WTC11 (cell line): ENCODE measurements around the gene NXPH3. TPM values are rescaled to one million over a fixed set of nuclear protein-coding genes. Genes with fewer than 3 reads are reported as not detected.

Experiments
- ATAC-seq: fragments of 200-7000 bp; cut with Tn5 transposase; 2 replicates; pipeline ENCODE4 v1.10.0; 2021; ENCODE audit warnings: mild to moderate bottlenecking, moderate library complexity
- CTCF ChIA-PET: fragments of 300-600 bp; sonication (Branson Sonifier 250); formaldehyde crosslinking; loops from one replicate; lab custom pipeline; 2021; ENCODE audit warnings: antibody characterized with exemption; lab: Charles Lee
- POLR2A ChIA-PET: fragments of 350-600 bp; sonication (Branson Sonifier 250); formaldehyde crosslinking; loops from one replicate; lab custom pipeline; 2021; ENCODE audit warnings: antibody characterized with exemption; lab: Charles Lee
- DNase-seq: peaks from one replicate; pipeline ENCODE4 v3.0.0; 2021; ENCODE audit warnings: low spot score
- H3K27ac Mint-ChIP-seq: 2 replicates; pipeline ENCODE4 v1.8.0; 2021; ENCODE audit warnings: mixed read lengths
- H3K27me3 Mint-ChIP-seq: 2 replicates; pipeline ENCODE4 v1.8.0; 2021; ENCODE audit warnings: low read depth, mild to moderate bottlenecking, moderate library complexity, mixed read lengths
- H3K36me3 Mint-ChIP-seq: 2 replicates; pipeline ENCODE4 v1.8.0; 2021; ENCODE audit warnings: mixed read lengths
- H3K4me1 Mint-ChIP-seq: 2 replicates; pipeline ENCODE4 v1.8.0; 2022; ENCODE audit warnings: mixed read lengths
- H3K4me3 Mint-ChIP-seq: 2 replicates; pipeline ENCODE4 v1.8.0; 2021; ENCODE audit warnings: mild to moderate bottlenecking, moderate library complexity, mixed read lengths
- H3K9me3 Mint-ChIP-seq: 2 replicates; pipeline ENCODE4 v1.8.0; 2021; ENCODE audit warnings: mixed read lengths
- AFF4 ChIP-seq: sonication (generic); formaldehyde crosslinking; IDR thresholded peaks from 2 replicates; pipeline ENCODE4 v1.8.1; 2023; ENCODE audit warnings: mild to moderate bottlenecking, missing genetic modification reagents, borderline replicate concordance
- ATF2 ChIP-seq: sonication (generic); formaldehyde crosslinking; IDR thresholded peaks from 2 replicates; pipeline ENCODE4 v1.8.1; 2022; ENCODE audit warnings: low read depth, missing genetic modification reagents, borderline replicate concordance
- CREM ChIP-seq: sonication (generic); formaldehyde crosslinking; IDR thresholded peaks from 2 replicates; pipeline ENCODE4 v1.8.1; 2022; ENCODE audit warnings: mild to moderate bottlenecking, missing genetic modification reagents, moderate library complexity
- EMX1 ChIP-seq: fragments of 250-450 bp; sonication (Bioruptor Pico); IDR thresholded peaks from 2 replicates; pipeline ENCODE4 v1.8.0; 2021; ENCODE audit warnings: mild to moderate bottlenecking
- ERG ChIP-seq: fragments of 250-450 bp; sonication (Bioruptor Pico); IDR thresholded peaks from 2 replicates; pipeline ENCODE4 v1.8.0; 2021; ENCODE audit warnings: mild to moderate bottlenecking
- JAZF1 ChIP-seq: fragments of 250-450 bp; sonication (Bioruptor Pico); IDR thresholded peaks from 2 replicates; pipeline ENCODE4 v1.9.0; 2021; ENCODE audit warnings: moderate library complexity, mild to moderate bottlenecking, inconsistent platforms
- JUN ChIP-seq: sonication (generic); formaldehyde crosslinking; IDR thresholded peaks from 2 replicates; pipeline ENCODE4 v1.8.0; 2023; ENCODE audit warnings: mild to moderate bottlenecking, missing genetic modification reagents
- KAT7 ChIP-seq: sonication (generic); formaldehyde crosslinking; IDR thresholded peaks from 2 replicates; pipeline ENCODE4 v1.8.1; 2023; ENCODE audit warnings: missing genetic modification reagents, mild to moderate bottlenecking, borderline replicate concordance
- MLX ChIP-seq: sonication (generic); formaldehyde crosslinking; IDR thresholded peaks from 2 replicates; pipeline ENCODE4 v1.8.1; 2023; ENCODE audit warnings: mild to moderate bottlenecking, missing genetic modification reagents, moderate library complexity
- NFATC4 ChIP-seq: fragments of 250-450 bp; sonication (Bioruptor Pico); IDR thresholded peaks from 2 replicates; pipeline ENCODE4 v1.9.0; 2021; ENCODE audit warnings: mild to moderate bottlenecking
- NR2C2 ChIP-seq: sonication (generic); formaldehyde crosslinking; IDR thresholded peaks from 2 replicates; pipeline ENCODE4 v1.8.0; 2022; ENCODE audit warnings: mild to moderate bottlenecking, missing genetic modification reagents
- PREB ChIP-seq: sonication (generic); formaldehyde crosslinking; IDR thresholded peaks from 2 replicates; pipeline ENCODE4 v1.8.1; 2022; ENCODE audit warnings: mild to moderate bottlenecking, missing genetic modification reagents, moderate library complexity, borderline replicate concordance
- RELA ChIP-seq: sonication (generic); formaldehyde crosslinking; IDR thresholded peaks from 2 replicates; pipeline ENCODE4 v1.8.1; 2022; ENCODE audit warnings: missing genetic modification reagents, mild to moderate bottlenecking, borderline replicate concordance
- SMAD3 ChIP-seq: sonication (generic); formaldehyde crosslinking; IDR thresholded peaks from 2 replicates; pipeline ENCODE4 v1.8.0; 2022; ENCODE audit warnings: missing genetic modification reagents, mild to moderate bottlenecking, borderline replicate concordance
- SP1 ChIP-seq: sonication (generic); formaldehyde crosslinking; conservative IDR thresholded peaks from 2 replicates; pipeline ENCODE4 v1.8.1; 2022; ENCODE audit warnings: missing genetic modification reagents
- ZBTB21 ChIP-seq: sonication (generic); formaldehyde crosslinking; IDR thresholded peaks from 2 replicates; pipeline ENCODE4 v1.8.1; 2023; ENCODE audit warnings: mild to moderate bottlenecking, missing genetic modification reagents, borderline replicate concordance
- ZMAT4 ChIP-seq: fragments of 250-450 bp; sonication (Bioruptor Pico); IDR thresholded peaks from 2 replicates; pipeline ENCODE4 v1.9.0; 2021; ENCODE audit warnings: mild to moderate bottlenecking
- ZNF121 ChIP-seq: sonication (generic); formaldehyde crosslinking; IDR thresholded peaks from 2 replicates; pipeline ENCODE4 v1.8.0; 2023; ENCODE audit warnings: missing genetic modification reagents
- ZNF138 ChIP-seq: sonication (generic); formaldehyde crosslinking; conservative IDR thresholded peaks from 2 replicates; pipeline ENCODE4 v1.8.1; 2022; ENCODE audit warnings: mild to moderate bottlenecking, moderate library complexity, missing genetic modification reagents
- ZNF281 ChIP-seq: sonication (generic); formaldehyde crosslinking; IDR thresholded peaks from 2 replicates; pipeline ENCODE4 v1.8.0; 2023; ENCODE audit warnings: mild to moderate bottlenecking, missing genetic modification reagents
- ZNF512 ChIP-seq: sonication (generic); formaldehyde crosslinking; IDR thresholded peaks from 2 replicates; pipeline ENCODE4 v1.8.1; 2022; ENCODE audit warnings: missing genetic modification reagents, borderline replicate concordance
- total RNA-seq: library from RNA; stranded (reverse); gene quantifications from 3 replicates; pipeline ENCODE4 v1.2.3, GENCODE V29; 2021

Gene NXPH3
- total RNA-seq, 1 experiment from 2014 or later, result 3.4 TPM

- no peak for TF ChIP-seq PREB
- no peak for TF ChIP-seq MLX (CRISPR knock-in tag)
- TF ChIP-seq JAZF1 (CRISPR knock-in tag), result no peak
- TF ChIP-seq KAT7 (CRISPR knock-in tag), result no peak
- no peak for TF ChIP-seq ZNF138 (CRISPR knock-in tag)
- TF ChIP-seq RELA (CRISPR knock-in tag), result no peak
- no peak for TF ChIP-seq ATF2 (CRISPR knock-in tag)
- TF ChIP-seq ZNF121 (CRISPR knock-in tag), result no peak
- no peak for TF ChIP-seq ZBTB21 (CRISPR knock-in tag)
- TF ChIP-seq SP1 (CRISPR knock-in tag), result no peak
- no peak for TF ChIP-seq NFATC4 (CRISPR knock-in tag)
- no peak for TF ChIP-seq ZNF281 (CRISPR knock-in tag)
- no peak for TF ChIP-seq EMX1 (CRISPR knock-in tag)
Measured at GRCh38 chr17:49578952-49579500, 3.4 kb downstream of the NXPH3 start (continued).

GRCh38 chr17:49579522-49579921 lies 3.9 kb downstream of the NXPH3 start:
- ChIA-PET CTCF (interaction anchor here (0.7 kb wide), 1 partner anchor 12 kb away, joined by 3 read pairs; no protein-coding TSS in a partner anchor), POLR2A (no interaction called here)
- peaks cover 21% of the 10 kb centered on the region for H3K27me3 Mint-ChIP-seq
- no peak overlapping the region for H3K27ac Mint-ChIP-seq
- H3K4me3 Mint-ChIP-seq, result no peak overlapping the region
- peaks cover 8% of the 10 kb centered on the region for H3K4me1 Mint-ChIP-seq
- ATAC-seq, result no peak
- H3K36me3 Mint-ChIP-seq, result no peaks in the 10 kb centered on the region
- DNase-seq, result no peak
- no peaks in the 10 kb centered on the region for H3K9me3 Mint-ChIP-seq
- TF ChIP-seq AFF4 (CRISPR knock-in tag) (no peak), ATF2 (CRISPR knock-in tag) (no peak), EMX1 (CRISPR knock-in tag) (no peak), ZMAT4 (CRISPR knock-in tag) (no peak), NR2C2 (CRISPR knock-in tag) (no peak), ERG (CRISPR knock-in tag) (no peak), JUN (CRISPR knock-in tag) (no peak), CREM (CRISPR knock-in tag) (no peak), SMAD3 (CRISPR knock-in tag) (no peak), ZNF512 (CRISPR knock-in tag) (no peak)
